Cardiac fibroblast (primary cell): ENCODE data around the gene LACC1.

ENCODE experiments used
- DNase-seq, 2 donors: peaks; one replicate each; pipeline versions ENCODE4 v3.0.0 to v3.0.0-alpha.2; 2010; ENCODE audit warnings: low read depth in 2 of 2
- H3K4me3 ChIP-seq, 2 donors: replicated peaks in 1 of 2; 1 replicate in 1 of 2; 2 replicates in 1 of 2; pipeline ENCODE4 v1.5.1; 2011; ENCODE audit warnings: low read depth in 2 of 2, low read length in 2 of 2, mild to moderate bottlenecking in 2 of 2, moderate library complexity in 1 of 2
- TF ChIP-seq, protein P1 (sequence below): IDR thresholded peaks from one replicate; pipeline ENCODE4 v1.5.1; 2011; ENCODE audit warnings: low read depth, mild to moderate bottlenecking, low read length, inconsistent platforms

Gene LACC1

DNA sequence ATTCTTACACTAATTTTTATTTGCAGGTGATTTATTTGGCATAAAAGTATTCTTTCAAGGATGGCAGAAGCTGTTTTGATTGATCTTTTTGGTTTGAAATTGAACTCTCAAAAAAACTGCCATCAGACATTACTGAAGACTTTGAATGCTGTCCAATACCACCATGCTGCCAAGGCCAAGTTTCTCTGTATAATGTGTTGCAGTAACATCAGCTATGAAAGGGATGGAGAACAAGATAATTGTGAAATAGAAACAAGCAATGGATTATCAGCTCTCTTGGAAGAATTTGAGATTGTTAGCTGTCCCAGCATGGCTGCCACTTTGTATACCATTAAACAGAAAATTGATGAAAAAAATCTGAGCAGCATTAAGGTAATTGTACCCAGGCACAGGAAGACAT is 1.2 kb downstream of the LACC1 start:
- TF ChIP-seq, protein P1, sequence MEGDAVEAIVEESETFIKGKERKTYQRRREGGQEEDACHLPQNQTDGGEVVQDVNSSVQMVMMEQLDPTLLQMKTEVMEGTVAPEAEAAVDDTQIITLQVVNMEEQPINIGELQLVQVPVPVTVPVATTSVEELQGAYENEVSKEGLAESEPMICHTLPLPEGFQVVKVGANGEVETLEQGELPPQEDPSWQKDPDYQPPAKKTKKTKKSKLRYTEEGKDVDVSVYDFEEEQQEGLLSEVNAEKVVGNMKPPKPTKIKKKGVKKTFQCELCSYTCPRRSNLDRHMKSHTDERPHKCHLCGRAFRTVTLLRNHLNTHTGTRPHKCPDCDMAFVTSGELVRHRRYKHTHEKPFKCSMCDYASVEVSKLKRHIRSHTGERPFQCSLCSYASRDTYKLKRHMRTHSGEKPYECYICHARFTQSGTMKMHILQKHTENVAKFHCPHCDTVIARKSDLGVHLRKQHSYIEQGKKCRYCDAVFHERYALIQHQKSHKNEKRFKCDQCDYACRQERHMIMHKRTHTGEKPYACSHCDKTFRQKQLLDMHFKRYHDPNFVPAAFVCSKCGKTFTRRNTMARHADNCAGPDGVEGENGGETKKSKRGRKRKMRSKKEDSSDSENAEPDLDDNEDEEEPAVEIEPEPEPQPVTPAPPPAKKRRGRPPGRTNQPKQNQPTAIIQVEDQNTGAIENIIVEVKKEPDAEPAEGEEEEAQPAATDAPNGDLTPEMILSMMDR = no peak
- peak in 1 of 2 donors; percentile 31 for DNase-seq
- H3K4me3 ChIP-seq = no peak overlapping the region

DNA sequence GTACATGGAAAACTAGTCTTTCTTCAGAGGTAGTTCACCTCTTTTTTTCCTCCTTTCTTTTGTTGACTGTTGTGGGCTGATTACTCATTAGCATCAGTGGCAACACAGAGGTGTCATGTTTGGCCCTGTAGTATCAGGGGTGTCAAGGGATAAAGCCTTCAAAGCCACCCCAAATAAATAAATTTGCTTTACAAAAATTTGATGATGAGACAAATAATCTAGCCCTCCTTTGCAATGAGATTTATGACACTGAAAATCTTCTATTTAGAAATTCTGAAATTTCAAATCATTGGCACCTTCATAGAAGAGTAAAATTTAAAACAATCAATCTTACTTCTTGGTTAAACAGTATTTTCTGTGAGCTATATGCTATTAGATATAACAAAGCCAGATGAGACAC is 1.9 kb downstream of the LACC1 start:
- TF ChIP-seq, protein P1 = no peak
- H3K4me3 ChIP-seq = no peak overlapping the region
- DNase-seq = no peak

GRCh38 chr13:43883631-43884030 is 3.9 kb downstream of the LACC1 start:
- H3K4me3 ChIP-seq = no peak overlapping the region
- TF ChIP-seq, protein P1 = no peak
- DNase-seq = no peak

DNA sequence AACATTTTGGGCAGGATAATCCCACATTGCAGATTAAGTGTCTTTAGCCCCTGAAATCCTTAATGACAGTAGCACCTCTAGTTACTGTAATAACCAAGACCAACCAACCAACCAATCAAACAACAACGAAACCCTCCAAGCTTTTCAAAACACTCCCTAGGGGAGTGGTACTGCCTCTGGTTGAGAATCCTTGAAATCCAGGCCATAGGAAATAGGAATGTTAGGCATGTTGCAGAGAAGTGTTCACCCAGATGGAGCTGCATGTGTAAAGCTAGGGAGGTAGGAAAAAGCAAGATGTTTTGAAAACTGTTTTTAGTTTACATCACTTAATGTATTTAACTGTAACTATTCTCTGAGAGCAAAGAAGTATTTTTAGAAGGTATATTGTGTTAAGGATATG is 4.5 kb downstream of the LACC1 start:
- no peak overlapping the region for H3K4me3 ChIP-seq
- TF ChIP-seq, protein P1 = no peak
- no peak for DNase-seq

DNA sequence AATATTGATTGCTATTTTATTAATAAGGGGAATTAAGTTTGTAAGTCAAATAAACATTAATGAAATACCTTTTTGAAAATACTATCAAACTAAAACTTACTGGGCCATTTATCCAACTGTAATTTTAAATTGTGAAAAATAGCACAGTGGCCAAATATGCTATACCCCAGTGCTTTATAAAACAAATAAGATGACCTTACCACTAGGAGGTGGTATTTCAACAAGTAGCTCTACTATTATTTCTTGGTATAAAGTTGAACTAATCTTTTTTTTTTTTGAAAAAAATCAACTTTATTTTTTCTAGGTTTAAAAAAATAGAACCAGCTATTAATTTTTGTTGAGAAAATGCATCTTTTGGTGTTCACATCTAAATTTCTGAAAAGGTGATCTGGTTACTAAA is 14.7 kb downstream of the LACC1 start:
- no peak overlapping the region for H3K4me3 ChIP-seq
- TF ChIP-seq, protein P1 = peak; percentile 19
- no peak for DNase-seq

- H3K4me3 ChIP-seq = no peak overlapping the region
- TF ChIP-seq, protein P1 = no peak
- DNase-seq = no peak
Measured at GRCh38 chr13:43895940-43896339, 16.2 kb downstream of the LACC1 start.

DNA sequence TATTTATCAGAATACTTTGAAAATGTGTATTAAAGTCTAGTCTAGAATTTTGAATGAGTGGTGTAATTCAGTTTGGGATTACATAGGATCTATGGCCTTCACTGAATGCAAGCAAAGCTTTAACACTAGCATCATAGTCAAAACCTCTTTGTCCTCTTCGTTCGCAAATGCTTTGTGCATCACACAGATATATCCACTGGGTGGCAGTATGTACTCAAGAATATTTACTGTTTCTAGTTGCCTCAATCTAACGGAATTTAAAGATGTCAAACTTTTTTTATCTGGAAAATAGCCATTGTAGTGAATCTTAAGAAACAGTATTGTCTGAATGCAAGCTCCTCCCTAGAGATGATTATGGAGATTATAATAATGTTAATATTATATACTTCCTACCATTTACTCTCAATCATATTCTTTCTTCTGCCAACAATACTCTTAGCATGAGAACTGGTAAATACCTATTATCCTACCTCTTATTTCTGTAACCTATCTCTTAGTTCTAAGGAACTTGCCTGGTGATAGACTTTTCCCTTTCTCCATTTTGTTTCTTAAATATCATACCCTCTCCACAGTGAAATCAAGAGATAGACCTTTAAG is 25.8 kb downstream of the LACC1 start:
- peak; percentile 81 to 82 for DNase-seq
- TF ChIP-seq, protein P1 = peak; percentile 67
- H3K4me3 ChIP-seq = no peak overlapping the region
